ENCODE results near the gene WDFY3. TPM values are rescaled to one million over a fixed set of nuclear protein-coding genes. Genes with fewer than 3 reads are reported as not detected.

WDFY3 gene
- total and polyA plus RNA-seq, 2 of the 13 experiments (the other 11 are each of a cell fraction or from before 2014, with no cell fraction given): 16.7 to 24.5 TPM

DNA sequence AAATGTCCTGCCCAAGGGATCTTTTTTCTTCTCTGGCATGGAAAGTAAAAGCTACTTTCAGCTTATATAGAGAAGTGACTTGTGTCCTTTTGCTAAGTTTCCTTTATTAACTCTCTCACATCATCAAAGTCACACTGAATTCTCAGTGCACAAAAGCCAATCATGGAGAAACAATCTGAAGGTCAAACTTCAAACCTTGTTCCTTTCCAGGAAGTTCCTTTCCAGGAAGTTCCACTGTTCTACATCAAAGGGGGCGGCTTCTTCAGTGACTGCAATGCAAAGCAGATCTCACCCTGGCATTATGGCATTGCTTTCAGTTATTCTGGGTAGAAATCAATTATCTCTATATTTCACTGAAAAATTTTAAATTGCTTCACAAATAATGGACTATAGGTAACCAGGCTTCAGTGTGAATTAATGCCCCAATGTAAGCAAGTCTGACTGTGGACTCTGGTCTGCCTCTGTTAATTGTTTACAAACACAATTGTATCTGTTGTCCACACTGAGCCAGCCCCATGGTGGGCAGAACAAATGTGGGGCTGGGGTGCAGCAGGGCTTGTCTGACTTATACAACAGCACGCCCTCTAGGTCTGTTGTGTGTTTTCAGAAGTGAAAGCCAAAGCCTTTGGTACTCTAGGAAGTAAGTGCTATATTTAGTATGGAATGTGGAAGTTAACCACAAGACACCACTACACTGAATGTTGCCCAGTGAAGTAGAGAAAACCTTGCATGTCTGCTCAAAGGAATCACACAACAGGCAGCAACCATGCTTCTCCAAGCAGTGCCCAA lies 284.8 kb downstream of the WDFY3 start:
- Histone ChIP-seq H3K36me3 (replicated peaks in 1 of 2; ENCODE audit: control insufficient read depth in 1 of 2, insufficient read depth in 2 of 2, low read length in 2 of 2) (peaks cover 11 to 39% of the 10 kb centered on the region in 2 experiments), H3K9ac (ENCODE audit: insufficient read depth, low read depth, low read length) (no peak overlapping the region), H3K4me2 (ENCODE audit: low read depth, low read length) (peak overlapping the region; percentile 38), H3K4me3 (replicated peaks in 1 of 3; ENCODE audit: insufficient read depth in 1 of 3, low read depth in 2 of 3, low read length in 3 of 3) (no peak overlapping the region; a peak in 1 of 6 replicates), H3K4me1 (ENCODE audit: insufficient read depth, low read length) (peaks cover 24% of the 10 kb centered on the region), H2AFZ (ENCODE audit: low read length) (no peak overlapping the region), H4K20me1 (ENCODE audit: insufficient read depth, low read length) (no peaks in the 10 kb centered on the region), H3K79me2 (ENCODE audit: insufficient read depth, low read length) (no peaks in the 10 kb centered on the region), H3K9me3 (ENCODE audit: low read length) (no peaks in the 10 kb centered on the region), H3K27me3 (ENCODE audit: control insufficient read depth in 1 of 2, insufficient read depth in 2 of 2, low read length in 2 of 2) (no peaks in the 10 kb centered on the region), H3K27ac (ENCODE audit: extremely low read length, insufficient read depth, low read length) (peak overlapping the region; percentile 45)
- CTCF ChIA-PET (ENCODE audit: low intra/inter-chr PET ratio, low total read pairs): no interaction called here
- peak; percentile 87 for ATAC-seq
- in situ Hi-C loops (cut with HindIII; ENCODE audit: extremely low pct_ligation_motif_present, low pct_unique_long_range_greater_than_20kb) (no loop called here), intact Hi-C loops (cut with micrococcal nuclease; ENCODE audit: unreplicated experiment) (loop anchor here (5.0 kb wide), 1 partner anchor 99 kb away; the partner anchor contains the start of gene CDS1)
- BruUV-seq (replicated peaks): no TSS peak
- no peak for FAIRE-seq
- POLR2A ChIA-PET: no interaction called here
- DNase-seq (ENCODE audit: low spot score): peak; percentile 38
- WGBS (ENCODE audit: low lambda C conversion rate): 92% methylated on average over 2 of the region's 2 CpGs
- TF ChIP-seq RNF2 (conservative IDR thresholded peaks at IDR 0.05; ENCODE audit: low read depth): no peak
- TF ChIP-seq, protein P1, sequence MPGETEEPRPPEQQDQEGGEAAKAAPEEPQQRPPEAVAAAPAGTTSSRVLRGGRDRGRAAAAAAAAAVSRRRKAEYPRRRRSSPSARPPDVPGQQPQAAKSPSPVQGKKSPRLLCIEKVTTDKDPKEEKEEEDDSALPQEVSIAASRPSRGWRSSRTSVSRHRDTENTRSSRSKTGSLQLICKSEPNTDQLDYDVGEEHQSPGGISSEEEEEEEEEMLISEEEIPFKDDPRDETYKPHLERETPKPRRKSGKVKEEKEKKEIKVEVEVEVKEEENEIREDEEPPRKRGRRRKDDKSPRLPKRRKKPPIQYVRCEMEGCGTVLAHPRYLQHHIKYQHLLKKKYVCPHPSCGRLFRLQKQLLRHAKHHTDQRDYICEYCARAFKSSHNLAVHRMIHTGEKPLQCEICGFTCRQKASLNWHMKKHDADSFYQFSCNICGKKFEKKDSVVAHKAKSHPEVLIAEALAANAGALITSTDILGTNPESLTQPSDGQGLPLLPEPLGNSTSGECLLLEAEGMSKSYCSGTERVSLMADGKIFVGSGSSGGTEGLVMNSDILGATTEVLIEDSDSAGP (CRISPR knock-in tag; IDR thresholded peaks at IDR 0.05; ENCODE audit: borderline replicate concordance): no peak
- TF ChIP-seq LRRFIP1 (CRISPR knock-in tag; conservative IDR thresholded peaks at IDR 0.05): no peak
- TF ChIP-seq CAMTA2 (CRISPR knock-in tag; IDR thresholded peaks at IDR 0.05; ENCODE audit: borderline replicate concordance): no peak
- TF ChIP-seq CTCF (CRISPR knock-in tag; IDR thresholded peaks at IDR 0.05): peak; percentile 38
- no peak for TF ChIP-seq SIX4 (CRISPR knock-in tag; IDR thresholded peaks at IDR 0.05)
- TF ChIP-seq MXD4 (CRISPR knock-in tag; IDR thresholded peaks at IDR 0.05): no peak
- no peak for TF ChIP-seq KLF15 (CRISPR knock-in tag; IDR thresholded peaks at IDR 0.05; ENCODE audit: borderline replicate concordance)
- no peak for TF ChIP-seq ZBTB2 (CRISPR knock-in tag; IDR thresholded peaks at IDR 0.05; ENCODE audit: low read depth)
- TF ChIP-seq ZSCAN21 (CRISPR knock-in tag; IDR thresholded peaks at IDR 0.05; ENCODE audit: borderline replicate concordance): no peak
- TF ChIP-seq ADNP (CRISPR knock-in tag; IDR thresholded peaks at IDR 0.05): no peak
- TF ChIP-seq NCOR1 (IDR thresholded peaks at IDR 0.05; ENCODE audit: borderline replicate concordance, low read length): peak; percentile 66; the same call in 1 of the 2 replicates
- no peak for TF ChIP-seq ZNF558 (CRISPR knock-in tag; IDR thresholded peaks at IDR 0.05; ENCODE audit: borderline replicate concordance)
- TF ChIP-seq HDAC1 (CRISPR knock-in tag; IDR thresholded peaks at IDR 0.05): no peak
- TF ChIP-seq, protein P2, sequence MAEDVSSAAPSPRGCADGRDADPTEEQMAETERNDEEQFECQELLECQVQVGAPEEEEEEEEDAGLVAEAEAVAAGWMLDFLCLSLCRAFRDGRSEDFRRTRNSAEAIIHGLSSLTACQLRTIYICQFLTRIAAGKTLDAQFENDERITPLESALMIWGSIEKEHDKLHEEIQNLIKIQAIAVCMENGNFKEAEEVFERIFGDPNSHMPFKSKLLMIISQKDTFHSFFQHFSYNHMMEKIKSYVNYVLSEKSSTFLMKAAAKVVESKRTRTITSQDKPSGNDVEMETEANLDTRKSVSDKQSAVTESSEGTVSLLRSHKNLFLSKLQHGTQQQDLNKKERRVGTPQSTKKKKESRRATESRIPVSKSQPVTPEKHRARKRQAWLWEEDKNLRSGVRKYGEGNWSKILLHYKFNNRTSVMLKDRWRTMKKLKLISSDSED (CRISPR knock-in tag; IDR thresholded peaks at IDR 0.05): no peak
